ENCODE measurements around the gene DRC3. TPM values are rescaled to one million over a fixed set of nuclear protein-coding genes. Genes with fewer than 3 reads are reported as not detected.

DRC3 gene
- total RNA-seq, 1 experiment from 2014 or later: 1.6 TPM

DNA sequence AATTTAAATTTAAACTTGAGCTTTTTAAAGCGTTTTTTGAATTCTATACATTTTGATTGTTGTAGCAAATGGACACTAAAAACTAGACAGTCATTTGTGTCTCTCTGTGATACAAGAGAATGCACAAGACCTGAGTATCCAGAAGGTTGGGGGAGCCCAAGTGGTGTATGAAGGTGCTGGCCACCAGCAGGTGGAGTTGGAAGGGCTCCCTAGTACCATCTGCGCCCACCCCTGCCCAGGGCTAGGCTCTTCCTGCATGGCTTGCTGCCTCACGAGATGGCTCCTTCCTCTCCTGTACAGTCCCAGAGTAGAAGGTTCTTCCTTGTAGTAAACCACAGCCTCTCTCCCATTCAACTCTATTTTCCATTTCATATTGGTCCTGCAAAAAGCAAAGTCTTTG is 83.6 kb downstream of the DRC3 start:
- no peaks in the 10 kb centered on the region for H3K9me3 ChIP-seq
- H3K4me3 ChIP-seq (ENCODE audit: low read depth, low read length): no peak overlapping the region
- DNase-seq: no peak
- ChIA-PET CTCF (interaction anchor here (1.2 kb wide), 1 partner anchor 84 kb away, joined by 5 read pairs; the partner anchor contains the start of genes DRC3 and TOM1L2), POLR2A (no interaction called here)
- TF ChIP-seq, protein P1, sequence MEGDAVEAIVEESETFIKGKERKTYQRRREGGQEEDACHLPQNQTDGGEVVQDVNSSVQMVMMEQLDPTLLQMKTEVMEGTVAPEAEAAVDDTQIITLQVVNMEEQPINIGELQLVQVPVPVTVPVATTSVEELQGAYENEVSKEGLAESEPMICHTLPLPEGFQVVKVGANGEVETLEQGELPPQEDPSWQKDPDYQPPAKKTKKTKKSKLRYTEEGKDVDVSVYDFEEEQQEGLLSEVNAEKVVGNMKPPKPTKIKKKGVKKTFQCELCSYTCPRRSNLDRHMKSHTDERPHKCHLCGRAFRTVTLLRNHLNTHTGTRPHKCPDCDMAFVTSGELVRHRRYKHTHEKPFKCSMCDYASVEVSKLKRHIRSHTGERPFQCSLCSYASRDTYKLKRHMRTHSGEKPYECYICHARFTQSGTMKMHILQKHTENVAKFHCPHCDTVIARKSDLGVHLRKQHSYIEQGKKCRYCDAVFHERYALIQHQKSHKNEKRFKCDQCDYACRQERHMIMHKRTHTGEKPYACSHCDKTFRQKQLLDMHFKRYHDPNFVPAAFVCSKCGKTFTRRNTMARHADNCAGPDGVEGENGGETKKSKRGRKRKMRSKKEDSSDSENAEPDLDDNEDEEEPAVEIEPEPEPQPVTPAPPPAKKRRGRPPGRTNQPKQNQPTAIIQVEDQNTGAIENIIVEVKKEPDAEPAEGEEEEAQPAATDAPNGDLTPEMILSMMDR (IDR thresholded peaks at IDR 0.05; ENCODE audit: insufficient read depth in 1 of 2, low read depth in 1 of 2, low read length in 1 of 2, severe bottlenecking in 1 of 2, unreplicated experiment in 1 of 2): no peak
- H3K4me3 Mint-ChIP-seq (ENCODE audit: unreplicated experiment): no peak overlapping the region
- H3K36me3 Mint-ChIP-seq (ENCODE audit: insufficient read depth, unreplicated experiment): peaks cover 18% of the 10 kb centered on the region
- no peaks in the 10 kb centered on the region for H3K4me1 Mint-ChIP-seq (ENCODE audit: low read depth, unreplicated experiment)
- H3K27ac Mint-ChIP-seq (ENCODE audit: unreplicated experiment): no peak overlapping the region
- no peaks in the 10 kb centered on the region for H3K4me1 ChIP-seq
- no peaks in the 10 kb centered on the region for H3K27me3 ChIP-seq (replicated peaks; ENCODE audit: control insufficient read depth, insufficient read depth, low read length)
- no peaks in the 10 kb centered on the region for H3K27me3 Mint-ChIP-seq (ENCODE audit: insufficient read depth, unreplicated experiment)
- H3K9me3 Mint-ChIP-seq (ENCODE audit: unreplicated experiment): no peaks in the 10 kb centered on the region
- H3K36me3 ChIP-seq (ENCODE audit: control insufficient read depth, insufficient read depth, low read length): no peaks in the 10 kb centered on the region; the same call in 1 of the 2 replicates
- BruUV-seq (replicated peaks): no TSS peak
- intact Hi-C loops (cut with micrococcal nuclease; ENCODE audit: unreplicated experiment): no loop called here

DNA sequence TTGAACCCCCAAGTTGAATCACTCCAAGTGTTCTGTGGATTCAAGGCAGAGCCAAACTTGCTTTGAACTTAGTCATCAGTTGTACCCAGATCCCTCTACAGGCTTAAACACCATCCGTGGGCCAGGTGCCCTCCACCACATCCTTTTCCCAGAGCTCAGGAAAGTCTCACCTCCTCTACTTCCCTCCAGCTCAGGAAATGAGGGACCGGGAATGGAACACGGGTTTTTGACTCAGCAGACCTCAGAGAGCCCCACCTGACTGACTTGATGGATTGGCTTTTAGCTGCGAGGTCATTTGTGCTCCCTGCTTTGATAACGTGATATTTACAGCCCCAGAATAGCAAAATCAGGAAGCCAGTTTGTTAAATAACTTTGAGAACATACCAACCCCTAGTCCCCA is 86.6 kb downstream of the DRC3 start:
- POLR2A ChIA-PET: no interaction called here
- Mint-ChIP-seq H3K27me3 (ENCODE audit: insufficient read depth, unreplicated experiment) (no peaks in the 10 kb centered on the region), H3K4me1 (ENCODE audit: low read depth, unreplicated experiment) (no peaks in the 10 kb centered on the region), H3K4me3 (ENCODE audit: unreplicated experiment) (no peak overlapping the region), H3K9me3 (ENCODE audit: unreplicated experiment) (no peaks in the 10 kb centered on the region), H3K27ac (ENCODE audit: unreplicated experiment) (no peak overlapping the region), H3K36me3 (ENCODE audit: insufficient read depth, unreplicated experiment) (peaks cover 13% of the 10 kb centered on the region)
- TF ChIP-seq, protein P1 (IDR thresholded peaks at IDR 0.05; ENCODE audit: insufficient read depth in 1 of 2, low read depth in 1 of 2, low read length in 1 of 2, severe bottlenecking in 1 of 2, unreplicated experiment in 1 of 2): no peak
- no peak for DNase-seq
- BruUV-seq (replicated peaks): no TSS peak
- Histone ChIP-seq H3K9me3 (no peaks in the 10 kb centered on the region), H3K27me3 (replicated peaks; ENCODE audit: control insufficient read depth, insufficient read depth, low read length) (no peaks in the 10 kb centered on the region), H3K36me3 (ENCODE audit: control insufficient read depth, insufficient read depth, low read length) (no peaks in the 10 kb centered on the region; the same call in none of the 2 replicates), H3K4me1 (no peaks in the 10 kb centered on the region), H3K4me3 (ENCODE audit: low read depth, low read length) (no peak overlapping the region)
- CTCF ChIA-PET: interaction anchor here (1.0 kb wide), 1 partner anchor 247 kb away, joined by 6 read pairs; no protein-coding TSS in a partner anchor
- intact Hi-C loops (cut with micrococcal nuclease; ENCODE audit: unreplicated experiment): no loop called here

DNA sequence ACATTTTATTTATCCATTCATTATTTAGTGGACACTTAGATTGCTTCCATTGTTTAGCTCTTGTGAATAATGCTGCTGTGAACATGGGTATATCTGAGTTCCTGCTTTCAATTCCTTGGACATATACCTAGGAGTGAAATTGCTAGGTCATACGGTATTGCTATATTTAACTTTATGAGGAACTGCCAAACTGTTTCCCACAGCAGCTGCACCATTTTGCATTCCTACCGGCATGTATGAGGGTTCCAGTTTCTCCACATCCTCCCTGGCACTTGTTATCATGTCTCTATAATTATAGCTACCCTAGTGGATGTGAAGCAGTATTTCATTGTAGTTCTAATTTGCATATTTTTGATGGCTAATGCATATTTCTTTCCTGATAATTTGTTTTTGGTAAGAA is 91.4 kb downstream of the DRC3 start:
- Histone ChIP-seq H3K4me3 (ENCODE audit: low read depth, low read length) (no peak overlapping the region), H3K9me3 (no peaks in the 10 kb centered on the region), H3K4me1 (no peaks in the 10 kb centered on the region), H3K27me3 (replicated peaks; ENCODE audit: control insufficient read depth, insufficient read depth, low read length) (no peaks in the 10 kb centered on the region), H3K36me3 (ENCODE audit: control insufficient read depth, insufficient read depth, low read length) (no peaks in the 10 kb centered on the region; the same call in 1 of the 2 replicates)
- TF ChIP-seq, protein P1 (IDR thresholded peaks at IDR 0.05; ENCODE audit: insufficient read depth in 1 of 2, low read depth in 1 of 2, low read length in 1 of 2, severe bottlenecking in 1 of 2, unreplicated experiment in 1 of 2): no peak
- ChIA-PET CTCF (no interaction called here), POLR2A (no interaction called here)
- Mint-ChIP-seq H3K4me1 (ENCODE audit: low read depth, unreplicated experiment) (no peaks in the 10 kb centered on the region), H3K27ac (ENCODE audit: unreplicated experiment) (no peak overlapping the region), H3K9me3 (ENCODE audit: unreplicated experiment) (no peaks in the 10 kb centered on the region), H3K4me3 (ENCODE audit: unreplicated experiment) (no peak overlapping the region), H3K36me3 (ENCODE audit: insufficient read depth, unreplicated experiment) (peaks cover 6% of the 10 kb centered on the region), H3K27me3 (ENCODE audit: insufficient read depth, unreplicated experiment) (no peaks in the 10 kb centered on the region)
- no TSS peak for BruUV-seq (replicated peaks)
- no peak for DNase-seq
- intact Hi-C loops (cut with micrococcal nuclease; ENCODE audit: unreplicated experiment): no loop called here

Measured in Caco-2 (cell line).